Thyroid gland (tissue), 4 donors: Measurements from ENCODE around the gene CEBPB. TPM values are rescaled to one million over a fixed set of nuclear protein-coding genes. Genes with fewer than 3 reads are reported as not detected.

Experiments used
- total RNA-seq, 4 donors: library from RNA; depleted of rRNA; stranded (reverse); fragments of >200 nt; gene quantifications; one replicate each; pipeline ENCODE4 v1.2.3, GENCODE V29; 2016

The CEBPB gene
- total RNA-seq, 4 donors from 2014 or later = 61.7 to 132 (median 104) TPM

Other genes with a start within 250 kb of the CEBPB start
- 10 to 100 TPM in 1 of 4 donors, 1 to 10 TPM in 3; 8.2 to 14.1 (median 9.9) TPM for gene SNAI1, start 207.8 kb upstream of the CEBPB start, total RNA-seq
- gene UBE2V1, start 77.7 kb upstream of the CEBPB start, total RNA-seq = 100 to 1,000 TPM in 1 of 4 donors, 10 to 100 TPM in 3; 77.3 to 110 (median 92.3) TPM
- gene PEDS1, start 37.1 kb upstream of the CEBPB start, total RNA-seq = 10 to 100 TPM; 15.8 to 22.7 (median 19.7) TPM